Endodermal cell (in vitro differentiated cells): ENCODE measurements around the gene PPM1J. TPM values are rescaled to one million over a fixed set of nuclear protein-coding genes. Genes with fewer than 3 reads are reported as not detected.

ENCODE experiments used
- DNase-seq: peaks from one replicate; pipeline ENCODE4 v3.0.0-alpha.2; 2017
- H3K27ac ChIP-seq: 2 replicates; pipeline ENCODE4 v1.5.1; 2013; ENCODE audit warnings: mild to moderate bottlenecking, low read depth, low read length, moderate library complexity
- H3K27me3 ChIP-seq: 2 replicates; pipeline ENCODE4 v1.6.1; 2013; ENCODE audit warnings: mild to moderate bottlenecking, low read length, moderate library complexity; ENCODE audit not compliant: insufficient read depth, control insufficient read depth, poor library complexity, severe bottlenecking
- H3K36me3 ChIP-seq: 2 replicates; pipeline ENCODE4 v1.7.0; 2013; ENCODE audit warnings: mild to moderate bottlenecking, low read length, moderate library complexity; ENCODE audit not compliant: control insufficient read depth, insufficient read depth
- H3K4me1 ChIP-seq: one replicate; pipeline ENCODE4 v1.7.0; 2013; ENCODE audit warnings: low read length; ENCODE audit not compliant: control insufficient read depth, insufficient read depth
- H3K4me3 ChIP-seq: 2 replicates; pipeline ENCODE4 v1.5.1; 2013; ENCODE audit warnings: mild to moderate bottlenecking, low read length, moderate library complexity
- H3K9ac ChIP-seq: 2 replicates; pipeline ENCODE4 v1.6.1; 2013; ENCODE audit warnings: mild to moderate bottlenecking, low read length, moderate library complexity; ENCODE audit not compliant: poor library complexity, severe bottlenecking; ENCODE audit errors: extremely low read depth
- H3K9me3 ChIP-seq: 2 replicates; pipeline ENCODE4 v1.6.1; 2013; ENCODE audit warnings: mild to moderate bottlenecking, low read length, moderate library complexity; ENCODE audit not compliant: control insufficient read depth
- H3K27ac Mint-ChIP-seq: 2 replicates; pipeline ENCODE4 v1.8.0; 2020; ENCODE audit warnings: mixed read lengths
- H3K27me3 Mint-ChIP-seq: 2 replicates; pipeline ENCODE4 v1.8.0; 2021; ENCODE audit warnings: mild to moderate bottlenecking, mixed read lengths; ENCODE audit not compliant: insufficient read depth
- H3K36me3 Mint-ChIP-seq: 2 replicates; pipeline ENCODE4 v1.8.0; 2020; ENCODE audit warnings: low read depth, mixed read lengths
- H3K4me1 Mint-ChIP-seq: 2 replicates; pipeline ENCODE4 v1.8.0; 2020; ENCODE audit warnings: mixed read lengths
- H3K4me3 Mint-ChIP-seq: 2 replicates; pipeline ENCODE4 v1.8.0; 2020; ENCODE audit warnings: mild to moderate bottlenecking, moderate library complexity, mixed read lengths
- H3K9me3 Mint-ChIP-seq: 2 replicates; pipeline ENCODE4 v1.8.0; 2020; ENCODE audit warnings: mild to moderate bottlenecking, mixed read lengths
- whole genome bisulfite sequencing, 2 experiments: methylation state at CpG; one replicate each; pipeline versions ENCODE4 v1.1.5 to v1.1.7; 2013; ENCODE audit warnings: missing lambda C conversion rate in 2 of 2, mixed read lengths in 1 of 2; ENCODE audit not compliant: insufficient coverage in 1 of 2, insufficient read length in 1 of 2; 5-methylcytosine and 5-hydroxymethylcytosine counted together
- total RNA-seq, 2 donors: library from RNA; stranded (reverse); fragmentation: NEBNext Ultra II Directional in 1 of 2; extraction: Animal tissue kit (Norgen Biotek cat#: 25700) in 1 of 2; gene quantifications; 2 replicates in 1 of 2; 3 replicates in 1 of 2; pipeline ENCODE4 v1.2.1, GENCODE V29; 2021
- TF ChIP-seq, protein P1 (sequence below): fragments of 200-600 bp; sonication (generic); conservative IDR thresholded peaks from 2 replicates; pipeline ENCODE4 v1.5.0; 2021; ENCODE audit warnings: antibody characterized with exemption, mild to moderate bottlenecking

The PPM1J gene
- total RNA-seq, 2 donors from 2014 or later = 3.1 to 5.7 TPM

DNA sequence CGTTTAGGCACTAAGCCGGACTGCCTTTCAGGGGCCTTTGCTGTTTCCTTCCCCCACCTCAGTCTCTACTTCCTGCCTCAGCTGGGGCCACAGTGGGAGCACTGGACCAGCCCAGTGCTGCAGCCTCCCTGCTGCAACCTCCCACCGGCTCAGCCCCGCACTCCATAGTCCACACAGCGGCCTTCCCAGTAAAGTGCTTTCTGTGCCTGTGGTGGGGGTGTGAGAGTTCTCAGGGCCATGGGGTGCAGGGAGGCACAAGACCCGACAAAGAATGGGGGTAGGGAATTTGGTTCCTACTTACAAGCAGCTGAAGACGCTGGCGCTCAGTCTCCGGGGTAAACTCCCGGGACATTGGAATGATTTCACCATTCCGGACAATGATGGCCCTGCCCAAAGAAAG is 3.5 kb downstream of the PPM1J start:
- no peak overlapping the region for H3K4me3 ChIP-seq
- Mint-ChIP-seq H3K4me1 (peaks cover 47% of the 10 kb centered on the region), H3K27me3 (peaks cover 78% of the 10 kb centered on the region), H3K4me3 (no peak overlapping the region), H3K27ac (no peak overlapping the region), H3K9me3 (no peaks in the 10 kb centered on the region), H3K36me3 (no peaks in the 10 kb centered on the region)
- no peaks in the 10 kb centered on the region for H3K4me1 ChIP-seq
- 83 to 87% methylated on average over 8 to 11 of the region's 11 CpGs for WGBS, 2 experiments
- DNase-seq = peak; percentile 48
- no peak overlapping the region for H3K27ac ChIP-seq
- H3K9ac ChIP-seq = no peak overlapping the region
- no peaks in the 10 kb centered on the region for H3K9me3 ChIP-seq
- H3K27me3 ChIP-seq = peaks cover 28% of the 10 kb centered on the region
- no peaks in the 10 kb centered on the region for H3K36me3 ChIP-seq
- TF ChIP-seq, protein P1, sequence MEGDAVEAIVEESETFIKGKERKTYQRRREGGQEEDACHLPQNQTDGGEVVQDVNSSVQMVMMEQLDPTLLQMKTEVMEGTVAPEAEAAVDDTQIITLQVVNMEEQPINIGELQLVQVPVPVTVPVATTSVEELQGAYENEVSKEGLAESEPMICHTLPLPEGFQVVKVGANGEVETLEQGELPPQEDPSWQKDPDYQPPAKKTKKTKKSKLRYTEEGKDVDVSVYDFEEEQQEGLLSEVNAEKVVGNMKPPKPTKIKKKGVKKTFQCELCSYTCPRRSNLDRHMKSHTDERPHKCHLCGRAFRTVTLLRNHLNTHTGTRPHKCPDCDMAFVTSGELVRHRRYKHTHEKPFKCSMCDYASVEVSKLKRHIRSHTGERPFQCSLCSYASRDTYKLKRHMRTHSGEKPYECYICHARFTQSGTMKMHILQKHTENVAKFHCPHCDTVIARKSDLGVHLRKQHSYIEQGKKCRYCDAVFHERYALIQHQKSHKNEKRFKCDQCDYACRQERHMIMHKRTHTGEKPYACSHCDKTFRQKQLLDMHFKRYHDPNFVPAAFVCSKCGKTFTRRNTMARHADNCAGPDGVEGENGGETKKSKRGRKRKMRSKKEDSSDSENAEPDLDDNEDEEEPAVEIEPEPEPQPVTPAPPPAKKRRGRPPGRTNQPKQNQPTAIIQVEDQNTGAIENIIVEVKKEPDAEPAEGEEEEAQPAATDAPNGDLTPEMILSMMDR = no peak

DNA sequence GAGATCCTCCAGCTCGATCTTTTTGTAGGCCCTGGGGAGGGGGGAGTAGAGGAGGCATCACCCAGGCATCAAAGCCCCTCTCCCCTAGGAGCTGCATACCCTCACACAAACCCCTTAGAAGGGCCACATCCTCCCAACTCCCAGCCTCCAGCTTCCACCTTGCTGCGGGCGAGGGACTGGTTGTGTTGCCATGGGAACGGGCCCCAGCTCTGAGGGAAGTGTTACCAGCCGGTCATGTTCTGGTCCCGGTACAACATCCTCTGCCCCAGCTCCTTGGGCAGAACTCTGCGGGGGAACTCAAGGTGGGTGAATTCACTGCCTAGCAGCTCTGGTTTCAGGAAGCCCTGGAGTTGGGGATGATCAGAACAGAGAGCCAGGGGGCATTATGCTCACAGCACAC is 4.1 kb downstream of the PPM1J start:
- H3K4me1 ChIP-seq = no peaks in the 10 kb centered on the region
- H3K4me3 ChIP-seq = no peak overlapping the region
- H3K9ac ChIP-seq = no peak overlapping the region
- no peaks in the 10 kb centered on the region for H3K9me3 Mint-ChIP-seq
- H3K27me3 Mint-ChIP-seq = peaks cover 75% of the 10 kb centered on the region
- peak; percentile 61 for DNase-seq
- no peak overlapping the region for H3K27ac ChIP-seq
- peaks cover 42% of the 10 kb centered on the region for H3K4me1 Mint-ChIP-seq
- H3K4me3 Mint-ChIP-seq = no peak overlapping the region
- peaks cover 27% of the 10 kb centered on the region for H3K27me3 ChIP-seq
- no peaks in the 10 kb centered on the region for H3K9me3 ChIP-seq
- 77 to 81% methylated on average over 3 to 7 of the region's 7 CpGs for WGBS, 2 experiments
- no peaks in the 10 kb centered on the region for H3K36me3 Mint-ChIP-seq
- no peak overlapping the region for H3K27ac Mint-ChIP-seq
- TF ChIP-seq, protein P1 = no peak
- H3K36me3 ChIP-seq = no peaks in the 10 kb centered on the region

DNA sequence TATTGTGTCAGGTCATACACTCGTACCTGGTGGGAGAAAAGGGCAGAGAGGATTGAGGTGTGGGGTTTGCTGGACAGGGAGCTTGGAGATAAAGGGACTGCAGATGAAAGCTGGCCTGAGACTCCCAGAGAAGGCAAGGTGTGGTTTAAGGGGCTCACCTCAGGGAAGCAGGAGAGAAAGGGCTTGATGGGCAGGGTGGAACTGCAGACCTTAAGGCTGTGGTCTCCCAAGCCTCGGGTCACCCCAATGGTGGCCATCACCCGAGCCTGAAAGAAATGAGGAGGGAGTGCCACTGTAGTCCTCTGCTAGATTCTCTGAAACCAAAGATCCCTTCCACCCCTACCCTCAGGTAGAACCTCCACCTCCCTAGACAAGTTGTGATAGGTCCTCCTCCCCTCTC is 4.5 kb downstream of the PPM1J start:
- H3K4me3 Mint-ChIP-seq = no peak overlapping the region
- Histone ChIP-seq H3K27ac (no peak overlapping the region), H3K27me3 (peaks cover 22% of the 10 kb centered on the region), H3K4me3 (no peak overlapping the region), H3K9ac (no peak overlapping the region), H3K36me3 (no peaks in the 10 kb centered on the region), H3K9me3 (no peaks in the 10 kb centered on the region), H3K4me1 (peaks cover 1% of the 10 kb centered on the region)
- 93 to 100% methylated on average over 1 to 3 of the region's 3 CpGs for WGBS, 2 experiments
- no peaks in the 10 kb centered on the region for H3K36me3 Mint-ChIP-seq
- H3K27ac Mint-ChIP-seq = no peak overlapping the region
- peaks cover 71% of the 10 kb centered on the region for H3K27me3 Mint-ChIP-seq
- TF ChIP-seq, protein P1 = no peak
- no peaks in the 10 kb centered on the region for H3K9me3 Mint-ChIP-seq
- H3K4me1 Mint-ChIP-seq = peaks cover 41% of the 10 kb centered on the region
- DNase-seq = no peak
